Measurements from ENCODE around the gene SS18.

Gene SS18

DNA sequence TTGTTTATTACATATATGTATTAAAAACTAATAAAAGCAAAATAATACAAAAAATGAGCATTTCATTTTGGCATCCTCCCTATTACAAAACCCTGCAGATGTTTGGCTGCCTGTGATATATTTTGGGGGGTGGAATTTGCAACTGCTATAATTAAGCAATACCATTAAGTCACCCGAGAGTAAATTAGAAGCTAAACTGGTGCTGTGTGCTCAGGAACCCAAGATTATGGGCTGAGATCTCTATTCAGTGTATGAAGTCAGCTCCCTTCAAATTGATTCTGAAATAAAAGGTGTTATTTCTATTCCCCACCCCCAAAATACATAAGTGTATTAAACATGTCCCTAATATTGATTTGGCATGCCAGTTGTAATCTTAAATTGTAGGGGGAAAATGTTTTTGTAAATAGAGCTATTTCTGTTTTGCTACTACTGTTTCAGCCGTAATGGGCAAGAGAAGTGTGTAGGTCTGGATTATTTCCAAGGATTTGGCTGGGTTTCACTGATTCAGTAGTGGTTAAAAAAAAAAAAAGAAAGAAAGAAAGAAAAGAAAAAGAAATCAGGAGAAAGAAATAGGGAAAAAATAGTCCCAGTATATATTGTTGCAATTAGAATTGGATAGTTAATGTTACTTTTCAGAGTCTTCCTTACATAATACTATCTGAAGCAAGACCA is 110.9 kb downstream of the SS18 start:
- Histone ChIP-seq H3K9me3 (ENCODE audit: insufficient read depth, low read length) (peaks cover 14% of the 10 kb centered on the region; the same call in 1 of the 2 replicates), H3K9me2 (replicated peaks; ENCODE audit: insufficient read depth, low read length) (no peaks in the 10 kb centered on the region), H3K4me3 (ENCODE audit: insufficient read depth, low read length, poor library complexity, severe bottlenecking) (peak overlapping the region; percentile 40), H3K27me3 (ENCODE audit: low read length) (no peaks in the 10 kb centered on the region), H2AFZ (ENCODE audit: low read depth, low read length, severe bottlenecking) (peak overlapping the region; percentile 15), H3K27ac (ENCODE audit: low read depth, low read length) (peak overlapping the region; percentile 94), H4K20me1 (ENCODE audit: low read depth, low read length) (no peaks in the 10 kb centered on the region), H3K4me2 (ENCODE audit: low read depth, low read length, poor library complexity, severe bottlenecking) (peak overlapping the region; percentile 93), H3F3A (ENCODE audit: insufficient read depth) (peaks cover 30% of the 10 kb centered on the region), H3K9ac (ENCODE audit: low read length) (peak overlapping the region; percentile 41), H3K36me3 (ENCODE audit: low read length) (no peaks in the 10 kb centered on the region), H3K79me2 (ENCODE audit: insufficient read depth, low read length) (no peaks in the 10 kb centered on the region)
- TF ChIP-seq CTCF (IDR thresholded peaks at IDR 0.05; ENCODE audit: insufficient read depth, low read length, poor library complexity, severe bottlenecking) (no peak), EZH2phosphoT487 (conservative IDR thresholded peaks at IDR 0.05; ENCODE audit: low read length) (no peak)

GRCh38 chr18:25976554-25976953 is 113.9 kb downstream of the SS18 start:
- H3K4me2 ChIP-seq (ENCODE audit: low read depth, low read length, poor library complexity, severe bottlenecking) = peak overlapping the region; percentile 9
- no peaks in the 10 kb centered on the region for H4K20me1 ChIP-seq (ENCODE audit: low read depth, low read length)
- H3K27me3 ChIP-seq (ENCODE audit: low read length) = no peaks in the 10 kb centered on the region
- H3K79me2 ChIP-seq (ENCODE audit: insufficient read depth, low read length) = no peaks in the 10 kb centered on the region
- peaks cover 37% of the 10 kb centered on the region for H3F3A ChIP-seq (ENCODE audit: insufficient read depth)
- no peak overlapping the region for H3K4me3 ChIP-seq (ENCODE audit: insufficient read depth, low read length, poor library complexity, severe bottlenecking)
- H3K9ac ChIP-seq (ENCODE audit: low read length) = peak overlapping the region; percentile 0; the same call in 1 of the 2 replicates
- no peaks in the 10 kb centered on the region for H3K9me2 ChIP-seq (replicated peaks; ENCODE audit: insufficient read depth, low read length)
- peak overlapping the region; percentile 15 for H2AFZ ChIP-seq (ENCODE audit: low read depth, low read length, severe bottlenecking)
- H3K27ac ChIP-seq (ENCODE audit: low read depth, low read length) = peak overlapping the region; percentile 94
- H3K36me3 ChIP-seq (ENCODE audit: low read length) = no peaks in the 10 kb centered on the region
- TF ChIP-seq CTCF (IDR thresholded peaks at IDR 0.05; ENCODE audit: insufficient read depth, low read length, poor library complexity, severe bottlenecking) (peak; percentile 19), EZH2phosphoT487 (conservative IDR thresholded peaks at IDR 0.05; ENCODE audit: low read length) (no peak)
- H3K9me3 ChIP-seq (ENCODE audit: insufficient read depth, low read length) = no peaks in the 10 kb centered on the region

GRCh38 chr18:25974630-25975077 is 115.8 kb downstream of the SS18 start:
- no peak overlapping the region for H3K4me2 ChIP-seq (ENCODE audit: low read depth, low read length, poor library complexity, severe bottlenecking)
- peak overlapping the region; percentile 59 for H3K27ac ChIP-seq (ENCODE audit: low read depth, low read length)
- no peaks in the 10 kb centered on the region for H3K27me3 ChIP-seq (ENCODE audit: low read length)
- H3K79me2 ChIP-seq (ENCODE audit: insufficient read depth, low read length) = no peaks in the 10 kb centered on the region
- no peak overlapping the region for H3K9ac ChIP-seq (ENCODE audit: low read length)
- H3K36me3 ChIP-seq (ENCODE audit: low read length) = no peaks in the 10 kb centered on the region
- no peaks in the 10 kb centered on the region for H4K20me1 ChIP-seq (ENCODE audit: low read depth, low read length)
- TF ChIP-seq CTCF (IDR thresholded peaks at IDR 0.05; ENCODE audit: insufficient read depth, low read length, poor library complexity, severe bottlenecking) (peak; percentile 30), EZH2phosphoT487 (conservative IDR thresholded peaks at IDR 0.05; ENCODE audit: low read length) (no peak)
- no peak overlapping the region for H3K4me3 ChIP-seq (ENCODE audit: insufficient read depth, low read length, poor library complexity, severe bottlenecking)
- peak overlapping the region; percentile 24 for H2AFZ ChIP-seq (ENCODE audit: low read depth, low read length, severe bottlenecking)
- no peaks in the 10 kb centered on the region for H3K9me3 ChIP-seq (ENCODE audit: insufficient read depth, low read length)
- no peaks in the 10 kb centered on the region for H3K9me2 ChIP-seq (replicated peaks; ENCODE audit: insufficient read depth, low read length)
- H3F3A ChIP-seq (ENCODE audit: insufficient read depth) = peaks cover 32% of the 10 kb centered on the region
